Astrocyte (in vitro differentiated cells and primary cell): Measurements from ENCODE around the gene ADAMTS17. TPM values are rescaled to one million over a fixed set of nuclear protein-coding genes. Genes with fewer than 3 reads are reported as not detected.

ENCODE experiments used
- DNase-seq: peaks from one replicate; pipeline ENCODE4 v3.0.0-alpha.2; 2010; ENCODE audit warnings: low read depth
- FAIRE-seq: peaks from 2 replicates; lab custom pipeline; 2011; peaks lifted over from hg19 to GRCh38; lab: Jason Lieb, UNC
- H2AFZ ChIP-seq: 2 replicates; pipeline ENCODE4 v1.6.0; 2012; ENCODE audit warnings: low read depth, low read length, inconsistent platforms
- H3K27ac ChIP-seq: 2 replicates; pipeline ENCODE4 v1.5.1; 2011; ENCODE audit warnings: low read depth, low read length, inconsistent platforms
- H3K27me3 ChIP-seq: 2 replicates; pipeline ENCODE4 v1.6.0; 2011; ENCODE audit warnings: low read length, inconsistent platforms; ENCODE audit not compliant: insufficient read depth
- H3K36me3 ChIP-seq: 2 replicates; pipeline ENCODE4 v1.5.1; 2011; ENCODE audit warnings: low read length, inconsistent platforms; ENCODE audit not compliant: insufficient read depth
- H3K4me1 ChIP-seq: 2 replicates; pipeline ENCODE4 v1.5.1; 2011; ENCODE audit warnings: low read length, inconsistent platforms; ENCODE audit not compliant: insufficient read depth
- H3K4me2 ChIP-seq: 2 replicates; pipeline ENCODE4 v1.6.0; 2012; ENCODE audit warnings: low read length, inconsistent platforms
- H3K4me3 ChIP-seq: 2 replicates; pipeline ENCODE4 v1.5.1; 2011; ENCODE audit warnings: low read depth, mild to moderate bottlenecking, low read length, inconsistent platforms; ENCODE audit not compliant: insufficient read depth
- H3K79me2 ChIP-seq: 2 replicates; pipeline ENCODE4 v1.6.0; 2012; ENCODE audit warnings: mild to moderate bottlenecking, low read length, inconsistent platforms; ENCODE audit not compliant: insufficient read depth
- H3K9ac ChIP-seq: 2 replicates; pipeline ENCODE4 v1.6.0; 2012; ENCODE audit warnings: mild to moderate bottlenecking, low read length, inconsistent platforms
- H3K9me3 ChIP-seq: 2 replicates; pipeline ENCODE4 v1.5.1; 2012; ENCODE audit warnings: low read depth, mild to moderate bottlenecking, low read length, inconsistent platforms; ENCODE audit not compliant: insufficient read depth
- H4K20me1 ChIP-seq: 2 replicates; pipeline ENCODE4 v1.6.0; 2012; ENCODE audit warnings: low read length, inconsistent platforms; ENCODE audit not compliant: insufficient read depth
- H3K27ac Mint-ChIP-seq: one replicate; pipeline ENCODE4 v1.8.0; 2021; ENCODE audit warnings: mild to moderate bottlenecking, mixed read lengths; ENCODE audit not compliant: unreplicated experiment
- H3K27me3 Mint-ChIP-seq: one replicate; pipeline ENCODE4 v1.8.0; 2021; ENCODE audit warnings: low read depth, mixed read lengths; ENCODE audit not compliant: unreplicated experiment
- H3K36me3 Mint-ChIP-seq: one replicate; pipeline ENCODE4 v1.8.0; 2021; ENCODE audit warnings: low read depth, mixed read lengths; ENCODE audit not compliant: unreplicated experiment
- H3K4me1 Mint-ChIP-seq: one replicate; pipeline ENCODE4 v1.8.0; 2021; ENCODE audit warnings: low read depth, mixed read lengths; ENCODE audit not compliant: unreplicated experiment
- H3K4me3 Mint-ChIP-seq: one replicate; pipeline ENCODE4 v1.8.0; 2021; ENCODE audit warnings: mild to moderate bottlenecking, moderate library complexity, mixed read lengths; ENCODE audit not compliant: unreplicated experiment
- H3K9me3 Mint-ChIP-seq: one replicate; pipeline ENCODE4 v1.8.0; 2021; ENCODE audit warnings: mild to moderate bottlenecking, mixed read lengths; ENCODE audit not compliant: unreplicated experiment
- CTCF ChIP-seq: IDR thresholded peaks from 2 replicates; pipeline ENCODE4 v1.5.1; 2011; ENCODE audit warnings: low read depth, mild to moderate bottlenecking, inconsistent platforms, low read length, moderate library complexity; ENCODE audit not compliant: insufficient read depth
- EZH2 ChIP-seq: IDR thresholded peaks from 2 replicates; pipeline ENCODE4 v1.6.1; 2012; ENCODE audit warnings: mild to moderate bottlenecking, low read length, inconsistent platforms; ENCODE audit not compliant: insufficient read depth
- total RNA-seq: library from RNA; stranded (reverse); gene quantifications from 2 replicates; pipeline ENCODE4 v1.2.1, GENCODE V29; 2021

Gene ADAMTS17
- total RNA-seq, 1 donor from 2014 or later: 0.27 TPM

GRCh38 chr15:100083572-100083971 is 258.2 kb downstream of the ADAMTS17 start:
- peaks cover 8% of the 10 kb centered on the region for H3K9me3 Mint-ChIP-seq
- FAIRE-seq: no peak
- Histone ChIP-seq H3K27me3 (no peaks in the 10 kb centered on the region), H3K79me2 (no peaks in the 10 kb centered on the region), H3K4me3 (no peak overlapping the region), H3K36me3 (no peaks in the 10 kb centered on the region), H2AFZ (no peak overlapping the region), H3K4me1 (peaks cover 7% of the 10 kb centered on the region), H3K9ac (no peak overlapping the region), H3K27ac (no peak overlapping the region), H4K20me1 (no peaks in the 10 kb centered on the region), H3K9me3 (no peaks in the 10 kb centered on the region), H3K4me2 (no peak overlapping the region)
- peaks cover 5% of the 10 kb centered on the region for H3K36me3 Mint-ChIP-seq
- peaks cover 21% of the 10 kb centered on the region for H3K4me1 Mint-ChIP-seq
- H3K4me3 Mint-ChIP-seq: no peak overlapping the region
- H3K27me3 Mint-ChIP-seq: peaks cover 13% of the 10 kb centered on the region
- peak overlapping the region; percentile 34 for H3K27ac Mint-ChIP-seq
- DNase-seq: no peak
- TF ChIP-seq CTCF (no peak), EZH2 (no peak)

- Histone ChIP-seq H2AFZ (no peak overlapping the region), H3K27ac (no peak overlapping the region)
- no peak for FAIRE-seq
Observed at GRCh38 chr15:100082761-100083402, 258.9 kb downstream of the ADAMTS17 start.

More at GRCh38 chr15:100082761-100083402, 258.9 kb downstream of the ADAMTS17 start:
- Histone ChIP-seq H3K79me2 (no peaks in the 10 kb centered on the region), H3K4me1 (peaks cover 7% of the 10 kb centered on the region), H3K27me3 (no peaks in the 10 kb centered on the region), H3K9ac (no peak overlapping the region), H3K4me2 (no peak overlapping the region), H4K20me1 (no peaks in the 10 kb centered on the region), H3K9me3 (no peaks in the 10 kb centered on the region), H3K4me3 (no peak overlapping the region), H3K36me3 (no peaks in the 10 kb centered on the region)
- peaks cover 5% of the 10 kb centered on the region for H3K36me3 Mint-ChIP-seq
- DNase-seq: peak; percentile 43
- TF ChIP-seq CTCF (no peak), EZH2 (no peak)
- peaks cover 13% of the 10 kb centered on the region for H3K27me3 Mint-ChIP-seq
- peaks cover 8% of the 10 kb centered on the region for H3K9me3 Mint-ChIP-seq
- peak overlapping the region; percentile 17 for H3K27ac Mint-ChIP-seq
- no peak overlapping the region for H3K4me3 Mint-ChIP-seq
- peaks cover 23% of the 10 kb centered on the region for H3K4me1 Mint-ChIP-seq
